Astrocyte of the cerebellum (primary cell): ENCODE measurements around the gene ZNF521.

Source experiments
- DNase-seq: peaks from one replicate; pipeline ENCODE4 v3.0.0-alpha.2; 2011; ENCODE audit warnings: low read depth
- H3K4me3 ChIP-seq: 2 replicates; pipeline ENCODE4 v1.5.1; 2011; ENCODE audit warnings: mild to moderate bottlenecking, low read depth, low read length, moderate library complexity
- CTCF ChIP-seq: IDR thresholded peaks from 2 replicates; pipeline ENCODE4 v1.5.1; 2012; ENCODE audit warnings: low read length, low read depth, moderate library complexity, mild to moderate bottlenecking; ENCODE audit errors: missing control alignments
- in situ Hi-C: cut with HindIII; loops from 2 replicates; pipeline ENCODE4 v1.10.0; 2017; ENCODE audit warnings: low sequenced_read_pairs

ZNF521 gene

GRCh38 chr18:25181993-25182392, 170.0 kb downstream of the ZNF521 start:
- H3K4me3 ChIP-seq = no peak overlapping the region
- in situ Hi-C loops = no loop called here
- TF ChIP-seq CTCF = no peak
- DNase-seq = no peak

GRCh38 chr18:25181581-25181980, 170.4 kb downstream of the ZNF521 start:
- DNase-seq = no peak
- no peak for TF ChIP-seq CTCF
- H3K4me3 ChIP-seq = no peak overlapping the region
- in situ Hi-C loops = no loop called here

GRCh38 chr18:25180973-25181548, 170.9 kb downstream of the ZNF521 start:
- H3K4me3 ChIP-seq = no peak overlapping the region
- TF ChIP-seq CTCF = no peak
- DNase-seq = no peak
- in situ Hi-C loops = no loop called here

GRCh38 chr18:25177631-25178030, 174.3 kb downstream of the ZNF521 start:
- TF ChIP-seq CTCF = no peak
- in situ Hi-C loops = no loop called here

GRCh38 chr18:25176518-25177042, 175.4 kb downstream of the ZNF521 start:
- in situ Hi-C loops = no loop called here
- TF ChIP-seq CTCF = no peak
- no peak for DNase-seq
- H3K4me3 ChIP-seq = no peak overlapping the region

More at GRCh38 chr18:25177631-25178030, 174.3 kb downstream of the ZNF521 start:
- DNase-seq = no peak
- H3K4me3 ChIP-seq = no peak overlapping the region

GRCh38 chr18:25175558-25176517, 176.1 kb downstream of the ZNF521 start:
- TF ChIP-seq CTCF = no peak
- in situ Hi-C loops = no loop called here
- DNase-seq = no peak
- no peak overlapping the region for H3K4me3 ChIP-seq
